Measurements from ENCODE around the gene M1AP.

DNA sequence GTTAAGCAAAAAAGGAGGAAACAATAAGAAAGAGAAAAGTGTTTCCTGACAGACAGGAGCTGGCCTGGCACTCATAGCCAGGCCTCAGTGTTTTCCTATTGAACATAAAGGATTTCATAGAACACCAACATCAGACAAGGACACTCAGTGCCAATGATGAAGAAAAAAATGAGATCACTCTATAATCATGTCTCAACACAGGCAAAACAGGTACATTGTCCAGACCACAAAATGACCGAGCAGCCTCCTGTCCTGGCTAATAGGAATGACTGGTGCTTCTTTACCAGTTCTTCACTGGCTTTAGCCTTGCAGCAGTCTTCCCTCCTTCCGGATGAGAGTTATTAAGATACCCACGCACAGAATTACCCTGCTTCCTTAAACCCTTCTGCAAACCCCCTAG lies 41.5 kb upstream of the M1AP start:
- TF ChIP-seq, protein P1, sequence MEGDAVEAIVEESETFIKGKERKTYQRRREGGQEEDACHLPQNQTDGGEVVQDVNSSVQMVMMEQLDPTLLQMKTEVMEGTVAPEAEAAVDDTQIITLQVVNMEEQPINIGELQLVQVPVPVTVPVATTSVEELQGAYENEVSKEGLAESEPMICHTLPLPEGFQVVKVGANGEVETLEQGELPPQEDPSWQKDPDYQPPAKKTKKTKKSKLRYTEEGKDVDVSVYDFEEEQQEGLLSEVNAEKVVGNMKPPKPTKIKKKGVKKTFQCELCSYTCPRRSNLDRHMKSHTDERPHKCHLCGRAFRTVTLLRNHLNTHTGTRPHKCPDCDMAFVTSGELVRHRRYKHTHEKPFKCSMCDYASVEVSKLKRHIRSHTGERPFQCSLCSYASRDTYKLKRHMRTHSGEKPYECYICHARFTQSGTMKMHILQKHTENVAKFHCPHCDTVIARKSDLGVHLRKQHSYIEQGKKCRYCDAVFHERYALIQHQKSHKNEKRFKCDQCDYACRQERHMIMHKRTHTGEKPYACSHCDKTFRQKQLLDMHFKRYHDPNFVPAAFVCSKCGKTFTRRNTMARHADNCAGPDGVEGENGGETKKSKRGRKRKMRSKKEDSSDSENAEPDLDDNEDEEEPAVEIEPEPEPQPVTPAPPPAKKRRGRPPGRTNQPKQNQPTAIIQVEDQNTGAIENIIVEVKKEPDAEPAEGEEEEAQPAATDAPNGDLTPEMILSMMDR (IDR thresholded peaks at IDR 0.05) = no peak
- no peak for TF ChIP-seq POLR2AphosphoS5 (IDR thresholded peaks at IDR 0.05)

Measured in sigmoid colon (tissue), 4 donors.